ENCODE measurements around the gene PIGA.

DNA sequence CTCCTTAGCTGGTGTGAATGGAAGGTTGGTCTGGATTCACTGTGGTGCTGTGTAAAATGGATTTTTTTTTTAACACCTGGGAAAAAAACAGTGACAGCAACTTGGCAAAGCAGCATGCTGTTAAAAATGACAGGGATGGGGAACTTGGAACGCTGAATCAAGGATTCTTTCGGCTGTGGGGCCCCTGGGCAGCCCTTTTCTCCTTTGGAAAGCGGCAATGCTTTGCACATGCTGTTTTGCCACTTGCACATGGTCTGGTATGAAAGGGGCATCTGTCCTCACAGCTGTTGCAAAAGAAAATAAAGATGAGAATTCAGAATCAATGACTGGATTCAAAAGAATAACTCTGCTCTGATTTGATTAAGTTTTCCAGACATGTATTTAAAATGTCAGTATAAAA, 10.7 kb upstream of the PIGA start:
- TF ChIP-seq ARNT (IDR thresholded peaks at IDR 0.05) = no peak
- TF ChIP-seq, protein P1, sequence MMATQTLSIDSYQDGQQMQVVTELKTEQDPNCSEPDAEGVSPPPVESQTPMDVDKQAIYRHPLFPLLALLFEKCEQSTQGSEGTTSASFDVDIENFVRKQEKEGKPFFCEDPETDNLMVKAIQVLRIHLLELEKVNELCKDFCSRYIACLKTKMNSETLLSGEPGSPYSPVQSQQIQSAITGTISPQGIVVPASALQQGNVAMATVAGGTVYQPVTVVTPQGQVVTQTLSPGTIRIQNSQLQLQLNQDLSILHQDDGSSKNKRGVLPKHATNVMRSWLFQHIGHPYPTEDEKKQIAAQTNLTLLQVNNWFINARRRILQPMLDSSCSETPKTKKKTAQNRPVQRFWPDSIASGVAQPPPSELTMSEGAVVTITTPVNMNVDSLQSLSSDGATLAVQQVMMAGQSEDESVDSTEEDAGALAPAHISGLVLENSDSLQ (IDR thresholded peaks at IDR 0.05) = no peak
- no peak for TF ChIP-seq BHLHE40 (IDR thresholded peaks at IDR 0.05; ENCODE audit: borderline replicate concordance)
- TF ChIP-seq SP1 (IDR thresholded peaks at IDR 0.05) = no peak
- TF ChIP-seq CTBP1 (IDR thresholded peaks at IDR 0.05; ENCODE audit: borderline replicate concordance) = no peak
- TF ChIP-seq SUZ12 (IDR thresholded peaks at IDR 0.05) = no peak
- TF ChIP-seq FOXM1 (IDR thresholded peaks at IDR 0.05; ENCODE audit: borderline replicate concordance) = no peak
- no peak for TF ChIP-seq TARDBP (IDR thresholded peaks at IDR 0.05)

Data from HEK293T (cell line).